Activated T-helper 9 cell treated with anti-CD3 and anti-CD28 coated beads, Interleukin-2, amount 50 U/mL, for 16 hours (primary cell): ENCODE data around the gene RAB13.

Source experiments
- DNase-seq: peaks from one replicate; pipeline ENCODE4 v3.0.0-alpha.2; 2020; ENCODE audit warnings: low read depth

Gene RAB13

DNA sequence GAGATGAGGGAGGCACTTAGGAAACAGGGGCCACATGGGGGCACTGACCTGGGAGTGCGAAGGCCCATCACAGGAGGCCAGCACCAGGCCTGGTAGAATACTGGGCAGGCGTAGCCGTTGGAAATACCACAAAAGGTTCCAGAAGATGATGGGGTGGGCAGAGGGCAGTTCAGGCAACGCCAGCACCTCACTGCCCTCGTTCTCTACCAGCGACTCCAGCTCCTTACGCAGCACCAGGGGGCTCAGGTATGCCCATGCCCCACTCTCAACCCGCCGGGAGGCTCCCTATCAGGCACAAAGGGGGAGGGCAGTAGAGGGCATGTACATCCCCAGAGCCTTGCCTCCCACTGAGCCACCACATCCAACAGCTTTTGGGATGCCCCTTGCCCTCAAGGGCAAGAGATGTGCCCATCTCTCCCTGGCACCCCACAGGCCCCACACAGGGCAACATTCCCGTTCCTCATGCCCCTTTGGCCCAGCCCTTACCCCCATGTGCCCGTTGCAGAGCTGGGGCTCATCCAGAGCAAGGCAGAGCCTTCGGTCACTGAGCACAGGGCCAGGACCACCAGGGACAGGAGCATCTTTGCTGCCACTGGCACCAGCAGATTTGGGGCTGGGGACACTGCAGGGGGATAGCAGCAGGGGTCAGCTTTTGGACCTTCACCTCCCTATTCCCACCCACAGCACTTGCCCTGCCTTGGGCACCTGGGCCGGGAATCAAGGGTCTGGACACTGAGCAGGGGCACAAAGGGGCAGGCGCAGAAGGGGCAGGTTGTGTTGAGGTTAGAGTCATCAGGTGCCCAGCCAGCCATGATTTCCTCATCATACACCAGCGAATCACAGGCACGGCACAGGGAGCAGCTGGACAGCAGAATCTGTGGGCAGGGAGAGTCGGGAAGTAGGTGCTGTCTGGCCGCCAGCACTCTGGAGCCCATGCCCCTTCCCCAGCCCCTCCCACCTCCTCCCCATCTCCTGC is 53.7 kb downstream of the RAB13 start:
- no peak for DNase-seq
